Tibial nerve (tissue), 3 donors: ENCODE data around the gene KLK3.

ENCODE experiments used
- CTCF ChIP-seq, 5 experiments: fragments of 200-600 bp in 3 of 5; fragments of 450-650 bp in 2 of 5; sonication (generic) in 3 of 5; IDR thresholded peaks; one replicate each; pipeline ENCODE4 v1.5.1; 2016 to 2019; ENCODE audit warnings: antibody characterized with exemption in 5 of 5, mild to moderate bottlenecking in 3 of 5, moderate library complexity in 2 of 5
- POLR2A ChIP-seq, 2 donors: fragments of 450-650 bp; IDR thresholded peaks; one replicate each; pipeline ENCODE4 v1.6.1; 2017; ENCODE audit warnings: antibody characterized with exemption in 2 of 2, mild to moderate bottlenecking in 2 of 2, moderate library complexity in 2 of 2

GRCh38 chr19:50876456-50876855 lies 21.7 kb downstream of the KLK3 start:
- no peak for TF ChIP-seq CTCF (IDR thresholded peaks at IDR 0.05)
- no peak for TF ChIP-seq POLR2A (IDR thresholded peaks at IDR 0.05)
